KG1 (cell line): ENCODE measurements around the gene MYLK3.
"Not testable (repeated sequence)": the region's sequence is repeated elsewhere in the genome, so short reads cannot be mapped to it uniquely, and the experiment has no call there.

Experiments used
- DNase-seq: peaks from one replicate; lab custom pipeline; 2025; lab: John Stamatoyannopoulos, UW

Gene MYLK3

DNA sequence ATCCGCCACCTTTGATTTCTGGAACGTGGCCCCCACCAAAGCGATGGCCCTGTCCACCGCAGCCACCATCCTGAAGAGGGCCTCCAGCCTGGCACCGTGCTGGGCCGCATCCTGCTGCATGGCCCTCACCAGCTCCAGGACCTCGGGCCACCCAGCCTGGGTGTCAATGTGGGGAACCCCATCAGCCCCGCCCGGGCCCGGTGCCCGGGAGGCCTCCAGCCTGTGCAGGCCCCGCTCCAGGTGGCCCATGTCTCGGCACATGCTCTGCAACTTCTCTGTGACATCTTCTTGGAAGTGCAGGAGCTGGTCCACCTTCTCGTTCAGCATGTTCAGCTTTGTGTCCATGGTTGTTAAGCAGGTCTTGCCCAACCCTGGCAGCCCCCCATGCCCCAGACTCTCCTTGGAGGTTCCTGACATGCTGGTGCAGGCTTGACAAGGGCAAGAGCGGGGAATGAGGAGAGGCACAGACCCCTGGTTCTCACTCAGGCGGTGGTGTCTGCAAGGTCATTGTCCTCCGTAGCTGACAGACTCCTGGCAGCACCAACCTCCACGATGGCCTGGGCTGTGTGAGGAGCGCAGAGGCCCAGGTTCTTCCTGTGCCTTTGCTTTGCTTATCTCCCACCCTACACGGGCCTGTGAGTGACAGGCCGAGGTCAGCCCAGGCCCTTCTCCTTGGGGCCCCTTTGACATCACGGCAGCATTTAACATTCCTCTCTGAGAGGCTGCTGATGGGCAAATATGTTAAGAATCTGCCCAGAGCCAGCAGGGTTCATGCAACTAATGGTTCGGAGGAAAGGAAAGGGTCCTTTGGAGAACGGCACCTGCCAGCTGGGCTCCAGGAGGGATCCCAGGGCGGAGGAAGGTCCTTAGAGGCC lies at the start of gene MYLK3:
MYLK3 (minus strand) TSS at position 568 of the 875 bp plus-strand sequence; CDS start at position 417, 151 bp downstream.
- no peak for DNase-seq

GRCh38 chr16:46797501-46797900 lies 49.4 kb upstream of the MYLK3 start:
- no peak for DNase-seq

- no peak for DNase-seq
Observed at GRCh38 chr16:46796764-46797269, 48.7 kb upstream of the MYLK3 start.

DNA sequence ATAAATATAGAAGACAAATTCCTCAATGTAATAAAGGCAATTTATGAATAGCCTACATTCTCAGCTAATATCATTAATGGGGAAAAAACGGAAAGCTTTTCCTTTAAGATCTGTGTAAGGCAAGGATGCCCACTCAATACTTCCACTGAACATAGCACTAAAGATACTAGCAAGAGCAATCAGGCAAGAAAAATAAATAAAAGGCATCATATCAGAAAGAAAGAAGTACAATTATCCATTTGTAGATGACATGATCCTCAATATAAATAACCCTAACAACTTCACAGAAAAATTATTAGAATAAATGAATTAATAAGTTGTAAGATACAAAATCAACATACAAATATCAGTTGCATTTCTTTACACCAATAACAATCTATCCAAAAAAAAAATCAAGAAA lies 45.7 kb upstream of the MYLK3 start:
- no peak for DNase-seq

DNA sequence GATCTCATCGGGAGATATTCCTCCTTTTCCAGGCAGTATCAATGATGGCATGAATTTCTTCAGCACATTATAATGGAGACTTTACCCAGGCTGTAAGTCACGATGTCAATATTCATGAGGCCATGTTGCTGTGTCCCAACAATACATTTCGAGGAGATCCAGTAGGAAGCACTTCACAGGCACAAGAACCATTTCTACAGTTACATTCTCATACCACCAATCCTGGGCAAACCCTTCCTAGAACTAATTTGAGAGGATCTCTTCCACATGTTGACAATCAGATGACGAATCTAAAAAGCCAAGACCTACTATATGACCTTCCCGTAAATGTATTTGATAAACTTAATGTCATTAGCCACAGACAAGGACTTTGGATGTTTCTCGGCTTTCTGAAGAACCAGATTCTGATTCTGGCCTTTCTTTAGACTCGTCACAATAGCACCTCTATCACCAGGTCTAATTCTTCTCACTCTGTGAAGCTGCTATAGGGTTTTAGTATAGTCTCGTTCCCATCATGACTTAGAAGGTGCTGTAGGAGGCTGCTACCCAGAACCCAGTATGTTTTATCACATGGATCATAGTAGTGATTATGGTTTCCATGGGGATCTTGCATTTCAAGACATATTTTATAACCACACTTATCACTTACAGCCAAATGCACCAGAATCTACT lies 42.6 kb upstream of the MYLK3 start:
- no peak for DNase-seq

GRCh38 chr16:46789499-46790414 lies 41.6 kb upstream of the MYLK3 start:
- no peak for DNase-seq

- DNase-seq: no peak
Observed at GRCh38 chr16:46788891-46789474, 40.8 kb upstream of the MYLK3 start.

DNA sequence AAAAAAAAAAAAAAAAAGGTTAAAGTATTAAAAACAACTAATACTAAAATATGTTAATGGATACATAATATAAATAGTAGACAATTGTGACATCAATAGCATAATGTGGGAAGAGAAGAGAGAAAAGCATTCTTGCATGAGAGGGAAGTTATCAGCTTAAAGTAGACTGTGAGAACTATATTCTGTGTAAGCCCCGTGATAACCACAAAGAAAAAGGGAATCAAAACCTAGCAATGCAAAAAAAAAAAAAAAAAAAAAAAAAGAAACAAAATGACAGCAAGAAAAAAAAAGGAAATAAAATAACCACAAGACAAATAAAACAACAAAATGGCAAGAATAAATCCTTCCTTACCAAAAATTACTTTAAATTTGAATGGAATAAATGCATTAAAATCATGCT lies 39.8 kb upstream of the MYLK3 start:
- no peak for DNase-seq

DNA sequence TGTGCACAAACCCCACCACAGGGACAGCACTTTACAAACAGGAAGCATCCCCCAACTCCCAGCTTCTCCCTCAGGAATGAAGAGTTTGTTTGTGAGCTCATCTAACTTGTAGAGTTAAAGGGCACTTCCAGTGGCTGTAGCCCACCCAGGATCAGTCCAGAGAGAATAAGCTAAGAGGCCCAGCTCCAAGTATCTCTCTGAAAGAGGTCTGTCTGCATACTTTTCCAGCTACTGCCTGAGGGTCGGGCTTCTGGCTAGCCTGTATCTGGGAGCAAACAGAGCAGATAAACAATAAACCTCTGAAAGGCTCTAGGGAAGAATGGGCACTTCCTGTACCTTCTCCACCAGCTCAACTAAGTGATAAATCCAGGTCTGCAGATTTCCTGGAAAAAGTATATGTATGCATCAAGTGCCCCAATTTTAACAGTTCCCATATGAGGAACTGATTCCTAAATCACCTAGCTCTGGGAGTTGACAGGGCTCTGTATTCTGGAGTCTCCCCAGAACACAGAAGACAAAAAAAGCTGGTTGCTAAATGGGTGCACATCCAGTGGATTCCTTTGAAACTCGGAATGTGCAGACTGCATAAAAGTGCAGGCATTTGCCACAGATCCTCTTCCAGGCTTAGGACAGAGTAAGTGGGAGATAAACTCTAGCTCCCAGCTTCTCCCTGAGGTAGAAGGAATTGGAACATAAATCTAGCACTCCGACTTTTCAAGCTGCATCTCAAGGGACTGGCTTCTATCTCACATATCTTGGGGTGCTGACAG lies 37.1 kb upstream of the MYLK3 start:
- DNase-seq: no peak

GRCh38 chr16:46784569-46784968 lies 36.4 kb upstream of the MYLK3 start:
- DNase-seq: not testable (repeated sequence)

DNA sequence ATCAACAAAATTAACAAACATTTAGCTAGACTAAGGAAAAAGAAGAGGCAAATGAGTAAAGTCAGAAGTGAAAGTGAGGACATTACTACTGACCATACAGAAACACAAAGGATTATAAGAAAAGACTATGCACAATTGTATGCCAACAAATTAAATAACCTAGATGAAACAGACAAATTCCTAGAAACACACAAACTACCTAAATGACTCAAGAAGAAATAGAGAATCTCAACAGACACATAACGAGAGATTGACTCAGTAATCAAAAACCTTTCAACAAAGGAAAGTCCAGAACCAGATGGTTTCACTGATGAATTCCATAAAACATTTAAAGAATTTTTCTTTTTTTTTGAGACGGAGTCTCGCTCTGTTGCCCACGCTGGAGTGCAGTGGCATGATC lies 35.7 kb upstream of the MYLK3 start:
- no peak for DNase-seq

DNA sequence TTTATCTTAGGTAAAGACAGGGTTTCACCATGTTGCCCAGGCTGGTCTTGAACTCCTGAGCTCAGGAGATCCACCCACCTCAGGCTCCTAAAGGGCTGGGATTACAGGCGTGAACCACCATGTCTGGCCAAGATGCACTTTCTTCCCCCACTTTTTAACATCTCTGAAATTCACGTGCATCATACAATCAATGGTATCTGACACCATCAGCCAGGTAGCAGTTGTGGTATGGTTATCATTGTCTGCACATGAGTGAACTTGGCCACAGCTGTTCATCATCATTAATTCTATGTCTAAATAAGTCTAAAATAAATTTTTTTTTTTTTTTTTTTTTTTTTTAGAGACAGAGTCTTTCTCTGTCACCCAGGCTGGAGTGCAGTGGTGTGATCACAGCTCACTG lies 34.2 kb upstream of the MYLK3 start:
- no peak for DNase-seq

DNA sequence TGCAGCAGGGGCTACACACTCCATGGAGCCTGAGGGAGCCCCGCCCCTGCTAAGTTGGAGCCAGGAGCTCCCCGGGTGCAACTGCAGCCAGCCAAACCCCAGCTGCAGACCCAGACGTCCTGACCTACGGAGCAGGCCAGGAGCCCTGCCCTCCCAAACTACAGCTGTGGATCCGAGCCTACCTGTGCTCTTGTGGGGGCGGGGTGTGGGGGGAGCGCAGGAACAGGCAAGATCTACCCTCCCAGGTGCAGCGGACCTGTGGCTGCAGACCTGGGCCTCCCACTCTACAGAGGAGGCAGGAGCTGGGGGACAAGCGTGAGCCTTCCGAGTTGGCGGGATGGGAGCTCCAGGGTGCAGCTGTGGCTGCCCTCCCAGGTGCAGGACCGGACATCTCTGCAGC lies 29.7 kb upstream of the MYLK3 start:
- no peak for DNase-seq

DNA sequence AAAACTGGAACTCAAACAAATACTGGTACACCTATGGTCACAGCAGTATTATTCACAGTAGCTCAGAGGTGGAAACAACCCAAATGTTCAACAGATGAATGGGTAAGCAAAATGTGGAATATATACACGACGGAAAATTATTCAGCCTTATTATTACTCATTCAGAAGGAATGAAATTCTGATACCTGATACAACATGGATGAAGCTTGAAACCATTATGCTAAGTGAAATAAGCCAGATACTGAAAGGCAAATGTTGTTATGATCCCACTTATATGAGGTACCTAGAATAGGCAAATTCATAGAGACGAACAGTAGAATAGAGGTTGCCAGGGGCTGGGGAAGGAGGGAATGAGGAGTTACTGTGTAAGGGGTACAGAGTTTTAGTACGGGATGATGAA lies 27.1 kb upstream of the MYLK3 start:
- DNase-seq: no peak

- DNase-seq: no peak
Observed at GRCh38 chr16:46774743-46775177, 26.6 kb upstream of the MYLK3 start.

DNA sequence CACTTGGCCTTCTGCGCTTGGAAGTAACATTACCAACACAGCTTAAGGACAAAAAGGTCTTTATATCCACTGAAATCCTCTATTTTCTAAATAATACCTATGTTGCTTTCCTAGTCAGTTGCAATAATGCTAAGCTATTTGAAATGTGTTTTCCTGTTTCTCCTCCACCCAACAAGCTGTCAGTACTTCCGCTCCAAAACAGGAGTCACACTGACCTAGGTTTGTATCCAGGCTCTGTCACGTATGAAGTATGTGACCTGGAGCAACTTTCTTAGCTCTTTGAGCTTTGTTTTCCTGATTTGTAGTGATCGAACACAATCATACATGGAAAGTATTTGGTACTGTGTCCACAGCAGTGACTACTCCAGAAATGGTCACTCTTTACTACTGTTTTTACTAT lies 24.3 kb upstream of the MYLK3 start:
- no peak for DNase-seq

DNA sequence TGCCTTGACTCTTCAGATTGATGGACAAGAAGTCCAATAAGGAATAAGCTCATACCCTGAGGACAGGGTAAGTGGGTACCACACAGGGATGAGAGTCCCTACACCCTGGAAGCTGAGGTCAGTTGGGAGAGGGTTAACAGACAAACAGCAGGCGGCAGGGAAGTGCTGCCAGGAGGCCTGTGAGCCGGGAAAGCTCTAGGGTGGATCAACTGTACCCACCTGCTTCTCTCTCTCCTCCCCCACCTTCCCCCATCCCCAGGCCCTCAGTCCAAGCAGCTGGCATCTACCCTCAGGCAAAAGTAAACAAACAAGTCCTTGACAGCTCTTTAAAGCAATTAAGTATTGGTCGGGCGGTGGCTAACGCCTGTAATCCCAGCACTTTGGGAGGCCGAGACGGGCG lies 20.7 kb upstream of the MYLK3 start:
- no peak for DNase-seq

DNA sequence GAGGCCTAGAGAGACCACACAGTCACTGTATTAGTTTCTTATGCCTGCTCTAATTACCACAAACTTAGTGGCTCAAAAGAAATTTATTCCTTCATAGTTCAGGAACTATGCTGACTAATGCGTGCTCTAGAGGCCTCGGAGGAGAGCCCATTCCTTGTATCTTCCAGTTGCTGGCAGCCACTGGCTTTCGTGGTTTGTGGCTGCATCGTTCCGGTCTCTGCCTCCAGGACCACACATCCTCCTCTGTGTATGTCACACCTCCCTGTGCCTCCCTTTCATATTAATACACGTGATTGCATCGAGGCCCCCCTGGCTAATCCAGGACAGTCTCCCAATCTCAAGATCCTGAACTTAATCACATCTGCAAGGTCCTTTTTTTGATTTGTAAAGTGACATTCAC lies 16.9 kb upstream of the MYLK3 start:
- no peak for DNase-seq

- no peak for DNase-seq
Observed at GRCh38 chr16:46763147-46763546, 15.0 kb upstream of the MYLK3 start.

DNA sequence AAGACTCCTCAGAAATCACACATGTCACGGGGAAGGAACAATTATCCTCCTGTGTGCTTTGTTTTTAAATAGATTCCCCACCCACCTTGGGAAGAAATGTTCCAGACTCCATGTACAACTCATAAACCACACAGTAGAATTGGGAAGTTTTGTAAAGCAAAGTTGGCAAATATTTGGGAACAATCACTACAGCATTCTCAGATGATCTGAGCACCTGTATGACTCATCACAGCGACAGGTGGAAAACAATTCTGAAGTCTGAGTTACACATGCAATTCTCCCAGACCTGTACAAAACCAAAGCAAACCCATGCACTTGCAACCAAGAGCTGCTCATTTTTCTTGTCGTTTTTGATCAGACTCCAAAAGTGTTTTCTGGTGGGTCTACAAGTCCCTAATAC lies 14.4 kb upstream of the MYLK3 start:
- no peak for DNase-seq

DNA sequence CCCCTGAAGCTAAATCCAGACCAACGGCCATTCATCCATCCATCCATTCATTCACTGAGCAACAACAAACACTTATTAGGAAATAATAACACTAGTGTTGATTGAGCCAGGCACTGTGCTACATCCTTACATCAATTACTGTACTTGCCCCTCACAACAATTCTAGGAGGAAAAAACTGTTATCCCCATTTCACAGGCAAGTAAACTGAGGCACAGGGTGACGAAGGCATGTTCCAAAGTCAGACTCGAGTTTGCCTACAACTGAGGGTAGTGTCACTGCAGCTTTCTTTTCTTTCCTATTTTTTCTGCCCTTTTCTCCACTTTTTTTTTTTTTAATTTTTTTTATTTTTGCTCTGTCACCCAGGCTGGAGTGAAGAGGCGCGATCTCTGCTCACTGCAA lies 11.2 kb upstream of the MYLK3 start:
- DNase-seq: no peak
